H1 (cell line): ENCODE data around the gene PI4KA. TPM values are rescaled to one million over a fixed set of nuclear protein-coding genes. Genes with fewer than 3 reads are reported as not detected.

Source experiments
- CTCF ChIA-PET: fragments of 300-600 bp; sonication (Branson Sonifier 250); formaldehyde crosslinking; loops from one replicate; lab custom pipeline; 2021; ENCODE audit not compliant: partially characterized antibody; lab: Charles Lee
- POLR2A ChIA-PET: fragments of 300-600 bp; sonication (Branson Sonifier 250); formaldehyde crosslinking; loops from one replicate; lab custom pipeline; 2021; ENCODE audit warnings: inconsistent platforms; ENCODE audit not compliant: partially characterized antibody; lab: Charles Lee
- DNase-seq, 2 experiments: peaks; one replicate each; pipeline versions ENCODE4 v3.0.0 to v3.0.0-alpha.2; 2010 to 2022; ENCODE audit warnings: low spot score in 2 of 2, low read depth in 1 of 2, mixed read lengths in 1 of 2
- FAIRE-seq: peaks from 2 replicates; lab custom pipeline; 2011; peaks lifted over from hg19 to GRCh38; lab: Jason Lieb, UNC
- H2AFZ ChIP-seq: 2 replicates; pipeline ENCODE4 v1.8.1; 2012; ENCODE audit warnings: low read length, inconsistent platforms
- H2AK5ac ChIP-seq: 2 replicates; pipeline ENCODE4 v1.6.1; 2013; ENCODE audit warnings: low read depth, low read length
- H2BK120ac ChIP-seq: replicated peaks from 2 replicates; pipeline ENCODE3; 2013; ENCODE audit warnings: low read depth, low read length, inconsistent platforms
- H2BK12ac ChIP-seq: 2 replicates; pipeline ENCODE4 v1.6.1; 2013; ENCODE audit warnings: low read depth, low read length
- H2BK15ac ChIP-seq: 2 replicates; pipeline ENCODE4 v1.6.1; 2013; ENCODE audit warnings: low read length
- H2BK20ac ChIP-seq: 2 replicates; pipeline ENCODE4 v1.6.1; 2013; ENCODE audit warnings: low read length
- H2BK5ac ChIP-seq: 2 replicates; pipeline ENCODE4 v1.6.1; 2013; ENCODE audit warnings: low read depth, low read length
- H3K14ac ChIP-seq: 2 replicates; pipeline ENCODE4 v1.6.1; 2013; ENCODE audit warnings: inconsistent platforms; ENCODE audit not compliant: insufficient read length
- H3K18ac ChIP-seq: 2 replicates; pipeline ENCODE4 v1.6.1; 2013; ENCODE audit warnings: low read length; ENCODE audit errors: extremely low read depth
- H3K23ac ChIP-seq: 2 replicates; pipeline ENCODE4 v1.6.1; 2013; ENCODE audit warnings: inconsistent platforms; ENCODE audit not compliant: insufficient read length
- H3K23me2 ChIP-seq: 2 replicates; pipeline ENCODE4 v1.6.1; 2013; ENCODE audit warnings: low read depth, low read length
- H3K27ac ChIP-seq: 2 replicates; pipeline ENCODE4 v1.6.1; 2011; ENCODE audit warnings: low read depth, low read length, inconsistent platforms
- H3K27me3 ChIP-seq, 4 experiments: replicated peaks in 1 of 4; 1 replicate in 1 of 4; 2 replicates in 3 of 4; pipeline versions ENCODE4 v1.6.1 to v1.8.1; 2011 to 2013; ENCODE audit warnings: low read length in 3 of 4, mild to moderate bottlenecking in 3 of 4, inconsistent platforms in 2 of 4, mixed read lengths in 2 of 4, moderate library complexity in 1 of 4; ENCODE audit not compliant: control insufficient read depth in 3 of 4, insufficient read depth in 3 of 4; ENCODE audit errors: extremely low read depth in 1 of 4
- H3K36me3 ChIP-seq, 4 experiments: 2 replicates each; pipeline versions ENCODE4 v1.6.1 to v1.8.1; 2011 to 2013; ENCODE audit warnings: mild to moderate bottlenecking in 4 of 4, low read length in 3 of 4, moderate library complexity in 2 of 4, control low read depth in 1 of 4, inconsistent platforms in 1 of 4; ENCODE audit not compliant: insufficient read depth in 4 of 4, control insufficient read depth in 2 of 4
- H3K4ac ChIP-seq: replicated peaks from 2 replicates; pipeline ENCODE3; 2013; ENCODE audit warnings: low read length, low read depth, mixed read lengths, inconsistent platforms; ENCODE audit not compliant: insufficient read length
- H3K4me1 ChIP-seq, 4 experiments: replicated peaks in 1 of 4; 1 replicate in 1 of 4; 2 replicates in 3 of 4; pipeline versions ENCODE4 v1.6.1 to v1.8.1; 2011 to 2013; ENCODE audit warnings: low read length in 3 of 4, inconsistent platforms in 2 of 4, mixed read lengths in 1 of 4; ENCODE audit not compliant: insufficient read depth in 4 of 4, control insufficient read depth in 3 of 4
- H3K4me2 ChIP-seq, 2 experiments: 2 replicates each; pipeline versions ENCODE4 v1.6.1 to v1.8.1; 2011 to 2013; ENCODE audit warnings: low read depth in 2 of 2, low read length in 2 of 2, control low read depth in 1 of 2, inconsistent platforms in 1 of 2, mild to moderate bottlenecking in 1 of 2; ENCODE audit not compliant: insufficient read depth in 1 of 2
- H3K4me3 ChIP-seq, 4 experiments: fragments of 200-600, 300-600 bp in 1 of 4; sonication (generic), shearing (Covaris generic), sonication (Bioruptor Twin) in 1 of 4; 2 replicates each; pipeline versions ENCODE4 v1.5.1 to v1.8.1; 2011 to 2016; ENCODE audit warnings: low read length in 4 of 4, low read depth in 3 of 4, control low read depth in 2 of 4, inconsistent platforms in 2 of 4, mild to moderate bottlenecking in 2 of 4, mixed read lengths in 1 of 4, moderate library complexity in 1 of 4; ENCODE audit not compliant: insufficient read depth in 2 of 4; ENCODE audit errors: extremely low read depth in 1 of 4
- H3K56ac ChIP-seq: replicated peaks from 2 replicates; pipeline ENCODE3; 2013; ENCODE audit warnings: low read depth, mild to moderate bottlenecking, mixed read lengths, low read length, inconsistent platforms; ENCODE audit not compliant: insufficient read length
- H3K79me1 ChIP-seq: 2 replicates; pipeline ENCODE4 v1.6.1; 2013; ENCODE audit warnings: low read depth, low read length, control low read depth
- H3K79me2 ChIP-seq, 2 experiments: 2 replicates each; pipeline versions ENCODE4 v1.6.1 to v1.8.1; 2012 to 2013; ENCODE audit warnings: low read length in 2 of 2, mild to moderate bottlenecking in 2 of 2, inconsistent platforms in 1 of 2; ENCODE audit not compliant: insufficient read depth in 2 of 2, control insufficient read depth in 1 of 2
- H3K9ac ChIP-seq, 4 experiments: replicated peaks in 1 of 4; 1 replicate in 1 of 4; 2 replicates in 3 of 4; pipeline versions ENCODE4 v1.6.1 to v1.8.1; 2011 to 2013; ENCODE audit warnings: low read depth in 3 of 4, low read length in 3 of 4, control low read depth in 2 of 4, mild to moderate bottlenecking in 2 of 4, moderate library complexity in 2 of 4, inconsistent platforms in 1 of 4; ENCODE audit errors: extremely low read depth in 1 of 4
- H3K9me3 ChIP-seq, 2 experiments: 2 replicates each; pipeline versions ENCODE4 v1.6.1 to v1.8.1; 2012 to 2013; ENCODE audit warnings: mild to moderate bottlenecking in 2 of 2, moderate library complexity in 2 of 2, control low read depth in 1 of 2, inconsistent platforms in 1 of 2, low read depth in 1 of 2, low read length in 1 of 2, mixed read lengths in 1 of 2; ENCODE audit not compliant: insufficient read depth in 2 of 2
- H4K20me1 ChIP-seq, 2 experiments: replicated peaks in 1 of 2; 2 replicates each; pipeline versions ENCODE3 to v1.8.1; 2011 to 2013; ENCODE audit warnings: inconsistent platforms in 2 of 2, low read length in 2 of 2, mild to moderate bottlenecking in 1 of 2; ENCODE audit not compliant: insufficient read depth in 2 of 2, control insufficient read depth in 1 of 2
- H4K5ac ChIP-seq: 2 replicates; pipeline ENCODE4 v1.6.1; 2013; ENCODE audit warnings: low read length, low read depth, mixed read lengths, inconsistent platforms; ENCODE audit not compliant: insufficient read length
- H4K8ac ChIP-seq: 2 replicates; pipeline ENCODE4 v1.8.0; 2013; ENCODE audit warnings: mild to moderate bottlenecking, moderate library complexity, low read length, inconsistent platforms; ENCODE audit not compliant: insufficient read depth; ENCODE audit errors: extremely low read depth
- H4K91ac ChIP-seq: replicated peaks from 2 replicates; pipeline ENCODE3; 2013; ENCODE audit warnings: low read length, mixed read lengths, inconsistent platforms; ENCODE audit not compliant: insufficient read length
- EGR1 ChIP-seq: IDR thresholded peaks from 2 replicates; pipeline ENCODE4 v1.6.1; 2011; ENCODE audit warnings: low read depth, low read length, borderline replicate concordance
- KDM4A ChIP-seq: IDR thresholded peaks from one replicate; pipeline ENCODE4 v1.7.1; 2012; ENCODE audit warnings: low read depth, mild to moderate bottlenecking, moderate library complexity, low read length, inconsistent platforms; ENCODE audit not compliant: severe bottlenecking
- PHF8 ChIP-seq: fragments of 200-600 bp; sonication (generic); conservative IDR thresholded peaks from 2 replicates; pipeline ENCODE4 v1.7.1; 2012; ENCODE audit warnings: low read depth, mild to moderate bottlenecking, inconsistent platforms, low read length, moderate library complexity
- SIX5 ChIP-seq: IDR thresholded peaks from 2 replicates; pipeline ENCODE4 v1.6.1; 2011; ENCODE audit warnings: mild to moderate bottlenecking, low read depth, low read length
- SP4 ChIP-seq: IDR thresholded peaks from 2 replicates; pipeline ENCODE4 v1.6.1; 2012; ENCODE audit warnings: low read length, inconsistent platforms
- TCF12 ChIP-seq: IDR thresholded peaks from 2 replicates; pipeline ENCODE4 v1.6.1; 2011; ENCODE audit warnings: low read depth, mild to moderate bottlenecking, low read length
- TEAD4 ChIP-seq: IDR thresholded peaks from 2 replicates; pipeline ENCODE4 v1.6.1; 2012; ENCODE audit warnings: low read depth, low read length, inconsistent platforms, mixed read lengths
- WGBS, 2 experiments: shearing (Covaris generic) in 1 of 2; methylation state at CpG; one replicate each; pipeline versions ENCODE4 v1.1.6 to v1.1.7; 2013 to 2015; ENCODE audit warnings: low lambda C conversion rate in 2 of 2, mixed read lengths in 2 of 2, inconsistent platforms in 1 of 2, low coverage in 1 of 2, missing lambda C conversion rate in 1 of 2; ENCODE audit not compliant: insufficient replicate concordance in 2 of 2, insufficient coverage in 1 of 2, insufficient read length in 1 of 2; ENCODE audit errors: extremely low coverage in 1 of 2, missing lambda C conversion rate in 1 of 2; 5-methylcytosine and 5-hydroxymethylcytosine counted together
- polyA plus RNA-seq, 7 experiments: library from polyadenylated mRNA; depleted of rRNA in 3 of 7; stranded (reverse) in 5 of 7; unstranded in 2 of 7; fragments of >200 nt in 5 of 7; fragments of 200-250 nt in 2 of 7; gene quantifications; 1 replicate in 5 of 7; 2 replicates in 1 of 7; 4 replicates in 1 of 7; pipeline versions ENCODE4 v1.2.1 to v1.2.3, GENCODE V29; 2011 to 2013; ENCODE audit warnings: missing spikeins in 2 of 7, mixed read lengths in 2 of 7
- total RNA-seq: library from RNA; stranded (reverse); fragmentation: NEBNext Ultra II Directional; extraction: Animal tissue kit (Norgen Biotek cat#: 25700); gene quantifications from 2 replicates; pipeline ENCODE4 v1.2.1, GENCODE V29; 2021

PI4KA gene
- total and polyA plus RNA-seq, 2 of the 8 experiments (the other 6 are each of a cell fraction or from before 2014, with no cell fraction given) = 22.5 to 37.7 TPM

DNA sequence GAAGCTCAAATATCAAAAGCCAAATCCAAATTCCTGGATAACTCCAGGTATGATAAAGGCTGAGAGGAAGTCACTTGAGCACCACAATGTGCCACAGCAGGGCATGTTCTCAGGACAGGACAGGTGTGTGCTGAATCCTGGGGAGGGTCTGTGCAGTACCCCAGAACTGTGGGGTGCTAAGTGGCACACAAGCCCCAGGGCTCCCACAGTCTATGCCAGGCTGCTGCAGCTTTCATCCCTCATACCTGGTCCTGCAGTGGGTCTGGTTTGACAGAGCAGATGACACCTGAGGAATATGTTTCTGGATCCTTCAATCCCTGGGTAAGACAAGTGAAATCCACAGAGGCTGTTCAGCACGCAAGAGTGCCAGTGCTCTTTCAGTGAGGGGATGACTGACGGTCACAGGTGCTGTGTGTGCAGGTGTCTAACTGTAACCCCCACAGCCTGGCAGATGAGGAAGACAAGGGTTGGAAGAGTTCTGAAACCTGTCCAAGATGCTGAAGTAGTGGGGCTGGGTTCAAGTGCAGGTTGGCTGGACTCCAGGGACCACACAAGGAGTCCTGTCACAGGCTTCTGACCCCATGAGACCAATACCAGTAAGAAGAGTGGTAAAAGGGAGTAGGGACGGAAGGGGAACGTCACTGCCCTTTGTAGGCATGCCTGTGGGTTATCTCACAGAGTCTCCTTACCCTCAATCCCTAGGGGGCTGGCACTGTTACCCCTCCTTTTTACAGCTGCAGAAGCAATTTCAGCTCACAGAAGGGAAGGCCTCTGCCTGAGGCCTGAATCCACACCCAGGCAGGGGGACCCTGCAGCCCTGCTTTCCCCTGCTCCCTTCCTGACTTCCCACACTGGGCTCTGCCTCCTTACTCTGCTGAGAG lies 70.6 kb downstream of the PI4KA start:
- TF ChIP-seq EGR1 = no peak
- no peak for TF ChIP-seq TEAD4
- TF ChIP-seq SIX5 = no peak
- TF ChIP-seq PHF8 = no peak
- TF ChIP-seq TCF12 = no peak
- no peak for TF ChIP-seq SP4
- TF ChIP-seq KDM4A = no peak
- no peak overlapping the region for H3K4ac ChIP-seq
- H3K79me1 ChIP-seq = no peaks in the 10 kb centered on the region
- no peak overlapping the region for H2BK20ac ChIP-seq
- no peak overlapping the region for H2AK5ac ChIP-seq
- H2BK120ac ChIP-seq = no peak overlapping the region
- H3K4me1 ChIP-seq = peaks cover 3 to 6% (median 5%) of the 10 kb centered on the region in 4 experiments; a peak in 5 of 7 replicates
- ChIA-PET POLR2A (interaction anchor here (1.5 kb wide), 1 partner anchor 9 kb away, joined by 4 read pairs; no protein-coding TSS in a partner anchor), CTCF (interaction anchor here (0.7 to 1.2 kb wide), 2 partner anchors 8 to 10 kb away, joined by 3 read pairs; no protein-coding TSS in a partner anchor)
- no peak overlapping the region for H3K14ac ChIP-seq
- no peak overlapping the region for H3K4me2 ChIP-seq
- no peaks in the 10 kb centered on the region for H3K79me2 ChIP-seq
- no peaks in the 10 kb centered on the region for H3K23me2 ChIP-seq
- no peak overlapping the region for H3K27ac ChIP-seq
- H4K91ac ChIP-seq = no peak overlapping the region
- peaks cover 0 to 4% of the 10 kb centered on the region in 2 experiments for H4K20me1 ChIP-seq
- H3K27me3 ChIP-seq = no peaks in the 10 kb centered on the region
- DNase-seq = no peak
- WGBS, 2 experiments = 88% methylated on average over 4 of the region's 4 CpGs; no CpG with 5 or more reads in 1 of the 2 experiments
- no peak overlapping the region for H2BK12ac ChIP-seq
- H3K36me3 ChIP-seq = no peaks in the 10 kb centered on the region
- no peak overlapping the region for H2AFZ ChIP-seq
- H4K8ac ChIP-seq = no peak overlapping the region
- H3K23ac ChIP-seq = no peak overlapping the region
- H3K56ac ChIP-seq = no peak overlapping the region
- FAIRE-seq = no peak
- H3K18ac ChIP-seq = no peak overlapping the region
- H3K9me3 ChIP-seq = no peaks in the 10 kb centered on the region
- no peak overlapping the region for H4K5ac ChIP-seq
- no peak overlapping the region for H3K9ac ChIP-seq
- no peak overlapping the region for H2BK15ac ChIP-seq
- H2BK5ac ChIP-seq = no peak overlapping the region
- H3K4me3 ChIP-seq = no peak overlapping the region
